Measurements from ENCODE around the gene RPRD1B. TPM values are rescaled to one million over a fixed set of nuclear protein-coding genes. Genes with fewer than 3 reads are reported as not detected.
"Not testable (repeated sequence)": the region's sequence is repeated elsewhere in the genome, so short reads cannot be mapped to it uniquely, and the experiment has no call there.

Gene RPRD1B
- total RNA-seq, 2 donors from 2014 or later = 22.1 to 29.6 TPM

- Histone ChIP-seq H3K4me1 (ENCODE audit: control insufficient read depth, insufficient read depth, low read length) (no peaks in the 10 kb centered on the region), H3K27ac (ENCODE audit: low read depth, low read length) (no peak overlapping the region), H3K27me3 (ENCODE audit: control insufficient read depth, insufficient read depth, low read length, poor library complexity, severe bottlenecking) (no peaks in the 10 kb centered on the region), H3K9me3 (ENCODE audit: control insufficient read depth, low read length) (no peaks in the 10 kb centered on the region), H3K4me3 (ENCODE audit: low read length) (no peak overlapping the region), H3K9ac (ENCODE audit: extremely low read depth, low read length, poor library complexity, severe bottlenecking) (no peak overlapping the region), H3K36me3 (ENCODE audit: control insufficient read depth, insufficient read depth, low read length) (peaks cover 26% of the 10 kb centered on the region)
- Mint-ChIP-seq H3K27ac (no peak overlapping the region), H3K9me3 (no peaks in the 10 kb centered on the region), H3K4me1 (peaks cover 7% of the 10 kb centered on the region), H3K4me3 (no peak overlapping the region), H3K27me3 (ENCODE audit: insufficient read depth) (no peaks in the 10 kb centered on the region), H3K36me3 (ENCODE audit: low read depth) (peaks cover 10% of the 10 kb centered on the region)
- no peak for TF ChIP-seq CTCF (conservative IDR thresholded peaks at IDR 0.05)
- WGBS, 2 experiments (ENCODE audit: insufficient coverage in 1 of 2, insufficient read length in 1 of 2) = 91 to 100% methylated on average over 1 of the region's 1 CpG
- DNase-seq = no peak
Observed at GRCh38 chr20:38094373-38094891, 60.9 kb downstream of the RPRD1B start.

- no peak overlapping the region for H3K4me3 Mint-ChIP-seq
- H3K36me3 ChIP-seq (ENCODE audit: control insufficient read depth, insufficient read depth, low read length) = peaks cover 19% of the 10 kb centered on the region
- H3K27me3 Mint-ChIP-seq (ENCODE audit: insufficient read depth) = no peaks in the 10 kb centered on the region
- peaks cover 5% of the 10 kb centered on the region for H3K36me3 Mint-ChIP-seq (ENCODE audit: low read depth)
- 89 to 93% methylated on average over 2 to 7 of the region's 7 CpGs for WGBS, 2 experiments (ENCODE audit: insufficient coverage in 1 of 2, insufficient read length in 1 of 2)
- no peak overlapping the region for H3K9ac ChIP-seq (ENCODE audit: extremely low read depth, low read length, poor library complexity, severe bottlenecking)
- peak overlapping the region; percentile 35 for H3K27ac Mint-ChIP-seq
- no peaks in the 10 kb centered on the region for H3K9me3 Mint-ChIP-seq
- H3K4me1 ChIP-seq (ENCODE audit: control insufficient read depth, insufficient read depth, low read length) = no peaks in the 10 kb centered on the region
- no peaks in the 10 kb centered on the region for H3K9me3 ChIP-seq (ENCODE audit: control insufficient read depth, low read length)
- DNase-seq = no peak
- no peak overlapping the region for H3K4me3 ChIP-seq (ENCODE audit: low read length)
- peaks cover 7% of the 10 kb centered on the region for H3K4me1 Mint-ChIP-seq
- no peak for TF ChIP-seq CTCF (conservative IDR thresholded peaks at IDR 0.05)
- no peaks in the 10 kb centered on the region for H3K27me3 ChIP-seq (ENCODE audit: control insufficient read depth, insufficient read depth, low read length, poor library complexity, severe bottlenecking)
- H3K27ac ChIP-seq (ENCODE audit: low read depth, low read length) = no peak overlapping the region
Observed at GRCh38 chr20:38095017-38095686, 61.6 kb downstream of the RPRD1B start.

- no peaks in the 10 kb centered on the region for H3K36me3 Mint-ChIP-seq (ENCODE audit: low read depth)
Observed at GRCh38 chr20:38098952-38099351, 65.4 kb downstream of the RPRD1B start.

GRCh38 chr20:38102206-38102605 is 68.7 kb downstream of the RPRD1B start:
- not testable (repeated sequence) for H3K4me3 Mint-ChIP-seq; H3K27ac ChIP-seq (ENCODE audit: low read depth, low read length); H3K36me3 ChIP-seq (ENCODE audit: control insufficient read depth, insufficient read depth, low read length); H3K36me3 Mint-ChIP-seq (ENCODE audit: low read depth); H3K4me1 Mint-ChIP-seq; H3K4me1 ChIP-seq (ENCODE audit: control insufficient read depth, insufficient read depth, low read length); H3K27me3 ChIP-seq (ENCODE audit: control insufficient read depth, insufficient read depth, low read length, poor library complexity, severe bottlenecking); H3K9me3 ChIP-seq (ENCODE audit: control insufficient read depth, low read length); H3K9ac ChIP-seq (ENCODE audit: extremely low read depth, low read length, poor library complexity, severe bottlenecking); DNase-seq; H3K27me3 Mint-ChIP-seq (ENCODE audit: insufficient read depth); H3K9me3 Mint-ChIP-seq; H3K27ac Mint-ChIP-seq; H3K4me3 ChIP-seq (ENCODE audit: low read length)
- 88 to 100% methylated on average over 3 to 5 of the region's 5 CpGs for WGBS, 2 experiments (ENCODE audit: insufficient coverage in 1 of 2, insufficient read length in 1 of 2)

More at GRCh38 chr20:38098952-38099351, 65.4 kb downstream of the RPRD1B start:
- H3K27me3 ChIP-seq (ENCODE audit: control insufficient read depth, insufficient read depth, low read length, poor library complexity, severe bottlenecking) = no peaks in the 10 kb centered on the region
- H3K27ac ChIP-seq (ENCODE audit: low read depth, low read length) = no peak overlapping the region
- H3K4me3 ChIP-seq (ENCODE audit: low read length) = no peak overlapping the region
- peaks cover 5% of the 10 kb centered on the region for H3K9me3 Mint-ChIP-seq
- H3K27ac Mint-ChIP-seq = no peak overlapping the region
- no peaks in the 10 kb centered on the region for H3K27me3 Mint-ChIP-seq (ENCODE audit: insufficient read depth)
- no peak overlapping the region for H3K9ac ChIP-seq (ENCODE audit: extremely low read depth, low read length, poor library complexity, severe bottlenecking)
- H3K4me3 Mint-ChIP-seq = no peak overlapping the region
- H3K4me1 ChIP-seq (ENCODE audit: control insufficient read depth, insufficient read depth, low read length) = no peaks in the 10 kb centered on the region
- H3K4me1 Mint-ChIP-seq = peaks cover 7% of the 10 kb centered on the region
- H3K36me3 ChIP-seq (ENCODE audit: control insufficient read depth, insufficient read depth, low read length) = no peaks in the 10 kb centered on the region
- H3K9me3 ChIP-seq (ENCODE audit: control insufficient read depth, low read length) = no peaks in the 10 kb centered on the region
- TF ChIP-seq CTCF (conservative IDR thresholded peaks at IDR 0.05) = no peak
- 92 to 100% methylated on average over 1 of the region's 1 CpG for WGBS, 2 experiments (ENCODE audit: insufficient coverage in 1 of 2, insufficient read length in 1 of 2)
- no peak for DNase-seq

All from endodermal cell (in vitro differentiated cells).